GM23338 (cell line): ENCODE results near the gene MAP3K5. TPM values are rescaled to one million over a fixed set of nuclear protein-coding genes. Genes with fewer than 3 reads are reported as not detected.

Experiments used
- ATAC-seq: fragments of 200-7000 bp; cut with Tn5 transposase; 3 replicates; pipeline ENCODE4 v1.9.1; 2020
- DNase-seq: peaks from one replicate; pipeline ENCODE4 v3.0.0-alpha.2; 2015; ENCODE audit warnings: low spot score
- H2AFZ ChIP-seq: fragments of 200-600 bp; sonication (generic); 2 replicates; pipeline ENCODE4 v1.8.0; 2016; ENCODE audit warnings: antibody characterized with exemption, mild to moderate bottlenecking, moderate library complexity
- H3F3A ChIP-seq: fragments of 200-600 bp; sonication (generic); replicated peaks from 2 replicates; pipeline ENCODE4 v1.8.0; 2017; ENCODE audit warnings: antibody characterized with exemption, mixed run types, low read depth
- H3K27ac ChIP-seq: fragments of 200-600 bp; sonication (generic); 2 replicates; pipeline ENCODE4 v1.6.1; 2016; ENCODE audit warnings: low read depth
- H3K27me3 ChIP-seq: fragments of 200-600 bp; sonication (generic); 2 replicates; pipeline ENCODE4 v1.8.0; 2016; ENCODE audit warnings: mild to moderate bottlenecking, mixed run types, moderate library complexity; ENCODE audit not compliant: insufficient read depth
- H3K36me3 ChIP-seq: fragments of 200-600 bp; sonication (generic); 2 replicates; pipeline ENCODE4 v1.8.0; 2016; ENCODE audit warnings: mild to moderate bottlenecking; ENCODE audit not compliant: insufficient read depth
- H3K4me1 ChIP-seq: fragments of 200-600 bp; sonication (generic); 2 replicates; pipeline ENCODE4 v1.8.0; 2016; ENCODE audit warnings: mild to moderate bottlenecking, moderate library complexity; ENCODE audit not compliant: insufficient read depth
- H3K4me2 ChIP-seq: fragments of 200-600 bp; sonication (generic); 2 replicates; pipeline ENCODE4 v1.7.1; 2017; ENCODE audit warnings: mixed run types
- H3K4me3 ChIP-seq: fragments of 200-600 bp; sonication (generic); 2 replicates; pipeline ENCODE4 v1.6.1; 2016; ENCODE audit warnings: mixed run types
- H3K79me2 ChIP-seq: fragments of 200-600 bp; sonication (generic); replicated peaks from 2 replicates; pipeline ENCODE4 v1.8.0; 2017; ENCODE audit warnings: mild to moderate bottlenecking; ENCODE audit not compliant: insufficient read depth
- H3K9me2 ChIP-seq: fragments of 200-600 bp; sonication (generic); 2 replicates; pipeline ENCODE4 v1.8.0; 2017; ENCODE audit not compliant: insufficient read depth
- H4K20me1 ChIP-seq: fragments of 200-600 bp; sonication (generic); replicated peaks from 2 replicates; pipeline ENCODE4 v1.8.0; 2017; ENCODE audit warnings: mild to moderate bottlenecking; ENCODE audit not compliant: insufficient read depth
- H3K27ac Mint-ChIP-seq: 2 replicates; pipeline ENCODE4 v1.8.0; 2020; ENCODE audit warnings: inconsistent platforms, mild to moderate bottlenecking, moderate library complexity, mixed read lengths
- H3K27me3 Mint-ChIP-seq: 3 replicates; pipeline ENCODE4 v1.8.0; 2022; ENCODE audit warnings: low read depth, mild to moderate bottlenecking, moderate library complexity, mixed read lengths, inconsistent platforms; ENCODE audit not compliant: insufficient read depth, poor library complexity
- H3K36me3 Mint-ChIP-seq: 3 replicates; pipeline ENCODE4 v1.8.0; 2021; ENCODE audit warnings: low read depth, mild to moderate bottlenecking, inconsistent platforms, moderate library complexity, mixed read lengths
- H3K4me1 Mint-ChIP-seq: 3 replicates; pipeline ENCODE4 v1.8.0; 2020; ENCODE audit warnings: mild to moderate bottlenecking, inconsistent platforms, mixed read lengths
- H3K4me3 Mint-ChIP-seq: 3 replicates; pipeline ENCODE4 v1.8.0; 2021; ENCODE audit warnings: moderate library complexity, mild to moderate bottlenecking, inconsistent platforms, mixed read lengths
- H3K9me3 Mint-ChIP-seq: 3 replicates; pipeline ENCODE4 v1.8.0; 2020; ENCODE audit warnings: moderate library complexity, mild to moderate bottlenecking, inconsistent platforms, mixed read lengths
- CREB1 ChIP-seq: fragments of 250-450 bp; sonication (Bioruptor Pico); IDR thresholded peaks from 2 replicates; pipeline ENCODE4 v1.5.0; 2020; ENCODE audit warnings: low read depth, mild to moderate bottlenecking, moderate library complexity
- CTCF ChIP-seq, 2 experiments: fragments of 200-600 bp in 1 of 2; sonication (generic) in 1 of 2; conservative IDR thresholded peaks; 2 replicates each; pipeline versions ENCODE4 v1.5.1 to v1.6.1; 2016 to 2017; ENCODE audit warnings: antibody characterized with exemption in 2 of 2, low read depth in 2 of 2, mild to moderate bottlenecking in 2 of 2, moderate library complexity in 1 of 2
- ETS1 ChIP-seq: IDR thresholded peaks from 2 replicates; pipeline ENCODE4 v1.6.1; 2016; ENCODE audit warnings: antibody characterized with exemption
- EZH2 ChIP-seq: fragments of 200-600 bp; sonication (generic); IDR thresholded peaks from one replicate; pipeline ENCODE4 v1.8.0; 2017; ENCODE audit warnings: antibody characterized with exemption, mild to moderate bottlenecking, low read depth; ENCODE audit not compliant: unreplicated experiment
- EZH2phosphoT487 ChIP-seq: fragments of 200-600 bp; sonication (generic); IDR thresholded peaks from one replicate; pipeline ENCODE4 v1.8.1; 2018; ENCODE audit warnings: antibody characterized with exemption; ENCODE audit not compliant: unreplicated experiment
- JUNB ChIP-seq: IDR thresholded peaks from one replicate; pipeline ENCODE4 v1.6.1; 2016; ENCODE audit warnings: antibody characterized with exemption; ENCODE audit not compliant: unreplicated experiment
- NANOG ChIP-seq: IDR thresholded peaks from 2 replicates; pipeline ENCODE4 v1.6.1; 2016; ENCODE audit warnings: antibody characterized with exemption, borderline replicate concordance
- POLR2AphosphoS5 ChIP-seq: IDR thresholded peaks from 2 replicates; pipeline ENCODE4 v1.6.1; 2016; ENCODE audit warnings: antibody characterized with exemption, low read depth
- REST ChIP-seq: IDR thresholded peaks from one replicate; pipeline ENCODE4 v1.6.1; 2018; ENCODE audit warnings: antibody characterized with exemption; ENCODE audit not compliant: unreplicated experiment
- STAT1 ChIP-seq: IDR thresholded peaks from one replicate; pipeline ENCODE4 v1.6.1; 2016; ENCODE audit warnings: antibody characterized with exemption; ENCODE audit not compliant: unreplicated experiment
- ZNF114 ChIP-seq: fragments of 250-450 bp; sonication (Bioruptor Pico); IDR thresholded peaks from 2 replicates; pipeline ENCODE4 v1.5.0; 2020; ENCODE audit warnings: mild to moderate bottlenecking, moderate library complexity
- polyA plus RNA-seq: library from polyadenylated mRNA; unstranded; fragments of >200 nt; fragmentation: Nextera tagmentation; extraction: Ambion mirVana; gene quantifications from 2 replicates; pipeline ENCODE4 v1.2.1, GENCODE V29; 2016
- total RNA-seq: library from RNA; depleted of rRNA; stranded (reverse); fragments of >200 nt; shearing (Covaris generic); gene quantifications from 2 replicates; pipeline ENCODE4 v1.2.3, GENCODE V29; 2014

MAP3K5 gene
- total and polyA plus RNA-seq, 2 experiments from 2014 or later, result 0.76 to 2.8 TPM

- DNase-seq (no peak), ATAC-seq (no peak)
- Mint-ChIP-seq H3K27me3 (no peaks in the 10 kb centered on the region), H3K36me3 (no peaks in the 10 kb centered on the region), H3K27ac (no peak overlapping the region), H3K9me3 (0 out of 3 replicates have a peak, but pooled peaks cover 4% of the 10 kb centered on the region), H3K4me1 (peaks cover under 1% of the 10 kb centered on the region), H3K4me3 (no peak overlapping the region)
- H3K4me2 ChIP-seq, result no peak overlapping the region
- H4K20me1 ChIP-seq, result no peaks in the 10 kb centered on the region
- no peak overlapping the region for H3K27ac ChIP-seq
- H3F3A ChIP-seq, result no peaks in the 10 kb centered on the region
- no peak overlapping the region for H3K4me3 ChIP-seq
- H3K4me1 ChIP-seq, result peaks cover under 1% of the 10 kb centered on the region; the same call in 1 of the 2 replicates
- H3K79me2 ChIP-seq, result no peaks in the 10 kb centered on the region
- no peaks in the 10 kb centered on the region for H3K27me3 ChIP-seq
- no peak overlapping the region for H2AFZ ChIP-seq
- TF ChIP-seq CREB1 (CRISPR knock-in tag), result no peak
- TF ChIP-seq POLR2AphosphoS5, result no peak
- TF ChIP-seq JUNB, result no peak
- no peak for TF ChIP-seq ZNF114 (CRISPR knock-in tag)
- TF ChIP-seq NANOG, result no peak
- no peak for TF ChIP-seq EZH2
- no peak for TF ChIP-seq CTCF (conservative IDR thresholded peaks at IDR 0.05; ENCODE audit: low read depth in 2 of 2)
- TF ChIP-seq EZH2phosphoT487, result no peak
- no peaks in the 10 kb centered on the region for H3K9me2 ChIP-seq
- no peaks in the 10 kb centered on the region for H3K36me3 ChIP-seq
These were observed 67.2 kb downstream of the MAP3K5 start for GRCh38 chr6:136725124-136725523.

GRCh38 chr6:136723780-136724179, 68.5 kb downstream of the MAP3K5 start:
- H3K4me3 Mint-ChIP-seq, result no peak overlapping the region
- DNase-seq, result no peak
- no peak overlapping the region for H3K4me3 ChIP-seq
- no peaks in the 10 kb centered on the region for H3F3A ChIP-seq
- H3K9me2 ChIP-seq, result no peaks in the 10 kb centered on the region
- no peaks in the 10 kb centered on the region for H3K36me3 Mint-ChIP-seq
- H3K27me3 Mint-ChIP-seq, result no peaks in the 10 kb centered on the region
- ATAC-seq, result no peak
- H3K27me3 ChIP-seq, result no peaks in the 10 kb centered on the region
- no peaks in the 10 kb centered on the region for H3K36me3 ChIP-seq
- H3K79me2 ChIP-seq, result no peaks in the 10 kb centered on the region
- H3K4me2 ChIP-seq, result no peak overlapping the region
- no peak overlapping the region for H3K27ac ChIP-seq
- no peaks in the 10 kb centered on the region for H4K20me1 ChIP-seq
- H3K4me1 ChIP-seq, result peaks cover 9% of the 10 kb centered on the region; the same call in 1 of the 2 replicates
- H2AFZ ChIP-seq, result no peak overlapping the region
- TF ChIP-seq CREB1 (CRISPR knock-in tag), result no peak
- no peak for TF ChIP-seq REST
- TF ChIP-seq STAT1, result no peak
- TF ChIP-seq JUNB, result no peak
- no peak for TF ChIP-seq ZNF114 (CRISPR knock-in tag)
- TF ChIP-seq POLR2AphosphoS5, result no peak
- TF ChIP-seq ETS1, result no peak
- H3K4me1 Mint-ChIP-seq, result peaks cover 11% of the 10 kb centered on the region
- H3K9me3 Mint-ChIP-seq, result 0 out of 3 replicates have a peak, but pooled peaks cover 4% of the 10 kb centered on the region
- no peak overlapping the region for H3K27ac Mint-ChIP-seq
